Measurements from ENCODE around the gene PLS1.

Gene PLS1

DNA sequence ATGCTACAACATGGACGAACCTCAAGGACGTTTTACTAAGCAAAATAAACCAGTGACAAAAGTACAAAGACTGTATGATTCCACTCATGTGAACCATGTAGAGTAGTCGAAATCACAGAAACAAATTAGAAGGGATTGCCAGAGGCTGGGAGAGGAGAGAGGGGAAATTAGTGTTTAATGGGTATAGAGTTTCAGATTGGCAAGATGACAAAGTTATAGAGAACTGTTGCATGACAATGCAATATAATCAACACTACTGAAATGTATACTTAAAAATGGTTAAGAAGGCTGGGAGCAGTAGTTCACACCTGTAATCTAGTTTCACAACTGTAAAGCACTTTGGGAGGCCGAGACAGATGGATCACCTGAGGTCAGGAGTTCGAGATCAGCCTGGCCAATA, 36.9 kb downstream of the PLS1 start:
- H3K4me1 Mint-ChIP-seq (ENCODE audit: low read depth in 2 of 2) = no peaks in the 10 kb centered on the region
- no peak for DNase-seq
- no peaks in the 10 kb centered on the region for H3K9me3 Mint-ChIP-seq
- no peaks in the 10 kb centered on the region for H3K27me3 Mint-ChIP-seq
- H3K4me3 Mint-ChIP-seq = no peak overlapping the region
- H3K36me3 Mint-ChIP-seq (ENCODE audit: insufficient read depth) = no peaks in the 10 kb centered on the region
- peak overlapping the region in 1 of 2 donors; percentile 60 for H3K27ac Mint-ChIP-seq
- no peak for ATAC-seq (replicated peaks)

GRCh38 chr3:142636050-142636449, 39.9 kb downstream of the PLS1 start:
- ATAC-seq (replicated peaks) (no peak), DNase-seq (no peak)

DNA sequence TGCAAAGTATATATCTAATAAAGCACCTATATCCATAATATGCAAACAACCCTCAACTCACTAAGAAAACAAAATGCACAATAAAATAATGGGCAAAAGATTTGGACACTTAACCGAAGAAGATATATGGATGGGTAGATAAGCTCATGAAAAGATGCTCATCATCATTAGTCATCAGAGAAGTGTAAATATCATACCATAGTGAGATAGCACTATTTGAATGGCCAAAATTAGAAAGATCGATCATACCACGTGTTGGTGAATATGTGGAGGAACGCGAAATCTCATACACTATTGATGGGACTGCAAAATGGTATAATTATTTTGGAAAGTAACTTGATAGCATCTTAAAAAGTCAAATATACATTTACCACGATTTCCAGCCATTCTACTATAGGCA, 40.5 kb downstream of the PLS1 start:
- ATAC-seq (replicated peaks) = no peak
- Mint-ChIP-seq H3K36me3 (ENCODE audit: insufficient read depth) (no peaks in the 10 kb centered on the region), H3K9me3 (no peaks in the 10 kb centered on the region), H3K27me3 (no peaks in the 10 kb centered on the region), H3K4me3 (no peak overlapping the region), H3K27ac (no peak overlapping the region), H3K4me1 (ENCODE audit: low read depth in 2 of 2) (no peaks in the 10 kb centered on the region)
- DNase-seq = no peak

More at GRCh38 chr3:142636050-142636449, 39.9 kb downstream of the PLS1 start:
- no peaks in the 10 kb centered on the region for H3K4me1 Mint-ChIP-seq (ENCODE audit: low read depth in 2 of 2)
- H3K36me3 Mint-ChIP-seq (ENCODE audit: insufficient read depth) = no peaks in the 10 kb centered on the region
- no peaks in the 10 kb centered on the region for H3K9me3 Mint-ChIP-seq
- H3K27ac Mint-ChIP-seq = no peak overlapping the region
- no peaks in the 10 kb centered on the region for H3K27me3 Mint-ChIP-seq
- no peak overlapping the region for H3K4me3 Mint-ChIP-seq

- H3K9me3 Mint-ChIP-seq = no peaks in the 10 kb centered on the region
- no peaks in the 10 kb centered on the region for H3K36me3 Mint-ChIP-seq (ENCODE audit: insufficient read depth)
- no peak overlapping the region for H3K4me3 Mint-ChIP-seq
- ATAC-seq (replicated peaks) = no peak
- no peaks in the 10 kb centered on the region for H3K27me3 Mint-ChIP-seq
- no peak overlapping the region for H3K27ac Mint-ChIP-seq
- H3K4me1 Mint-ChIP-seq (ENCODE audit: low read depth in 2 of 2) = no peaks in the 10 kb centered on the region
- no peak for DNase-seq
Observed at GRCh38 chr3:142638291-142638690, 42.1 kb downstream of the PLS1 start.

GRCh38 chr3:142641504-142641903, 45.3 kb downstream of the PLS1 start:
- DNase-seq (no peak), ATAC-seq (replicated peaks) (no peak)
- no peaks in the 10 kb centered on the region for H3K9me3 Mint-ChIP-seq
- no peak overlapping the region for H3K4me3 Mint-ChIP-seq
- H3K27me3 Mint-ChIP-seq = no peaks in the 10 kb centered on the region
- H3K27ac Mint-ChIP-seq = peak overlapping the region in 1 of 2 donors; percentile 35
- no peaks in the 10 kb centered on the region for H3K4me1 Mint-ChIP-seq (ENCODE audit: low read depth in 2 of 2)
- no peaks in the 10 kb centered on the region for H3K36me3 Mint-ChIP-seq (ENCODE audit: insufficient read depth)

DNA sequence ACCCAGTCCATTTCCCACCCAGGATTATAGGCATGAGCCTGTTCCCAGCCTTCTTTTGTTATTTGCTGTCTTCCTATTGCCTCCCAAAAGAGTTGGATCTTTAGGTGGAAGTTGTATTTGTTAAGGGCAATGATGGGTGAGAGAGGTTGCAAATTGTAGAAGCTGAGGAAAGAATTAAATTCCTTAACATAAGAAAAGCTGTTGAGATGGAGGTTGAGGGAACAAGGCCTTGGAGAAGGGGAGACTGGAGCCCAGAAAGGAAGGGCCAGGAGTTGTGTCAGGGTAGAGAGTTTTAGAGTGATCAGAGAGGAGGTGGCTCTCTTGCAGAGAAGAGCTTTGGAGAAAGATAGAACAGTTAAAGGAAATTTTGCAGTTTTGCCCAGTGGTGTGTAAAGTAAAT, 46.8 kb downstream of the PLS1 start:
- no peak overlapping the region for H3K4me3 Mint-ChIP-seq
- ATAC-seq (replicated peaks) = no peak
- no peak overlapping the region for H3K27ac Mint-ChIP-seq
- H3K9me3 Mint-ChIP-seq = no peaks in the 10 kb centered on the region
- H3K36me3 Mint-ChIP-seq (ENCODE audit: insufficient read depth) = no peaks in the 10 kb centered on the region
- no peak for DNase-seq
- H3K4me1 Mint-ChIP-seq (ENCODE audit: low read depth in 2 of 2) = no peaks in the 10 kb centered on the region
- H3K27me3 Mint-ChIP-seq = no peaks in the 10 kb centered on the region

DNA sequence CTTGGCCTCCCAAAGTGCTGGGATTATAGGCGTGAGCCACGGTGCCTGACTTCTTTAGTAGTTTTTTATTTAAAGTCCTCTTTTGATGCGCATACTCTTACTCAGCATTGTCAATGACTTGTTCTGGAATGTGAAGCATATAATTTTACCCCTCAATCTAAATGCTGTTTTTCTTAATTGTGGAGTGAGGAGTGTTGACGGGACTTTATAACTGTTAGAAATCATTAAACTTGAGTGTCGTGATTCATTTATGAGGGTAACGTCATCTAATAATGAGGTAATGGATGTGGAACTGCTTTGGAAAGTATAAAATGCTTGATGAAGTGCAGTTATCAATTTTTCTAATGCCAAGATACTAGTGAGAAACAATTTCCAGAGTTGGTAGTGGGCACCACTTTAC, 48.3 kb downstream of the PLS1 start:
- ATAC-seq (replicated peaks) = no peak
- Mint-ChIP-seq H3K4me1 (ENCODE audit: low read depth in 2 of 2) (no peaks in the 10 kb centered on the region), H3K4me3 (no peak overlapping the region)

DNA sequence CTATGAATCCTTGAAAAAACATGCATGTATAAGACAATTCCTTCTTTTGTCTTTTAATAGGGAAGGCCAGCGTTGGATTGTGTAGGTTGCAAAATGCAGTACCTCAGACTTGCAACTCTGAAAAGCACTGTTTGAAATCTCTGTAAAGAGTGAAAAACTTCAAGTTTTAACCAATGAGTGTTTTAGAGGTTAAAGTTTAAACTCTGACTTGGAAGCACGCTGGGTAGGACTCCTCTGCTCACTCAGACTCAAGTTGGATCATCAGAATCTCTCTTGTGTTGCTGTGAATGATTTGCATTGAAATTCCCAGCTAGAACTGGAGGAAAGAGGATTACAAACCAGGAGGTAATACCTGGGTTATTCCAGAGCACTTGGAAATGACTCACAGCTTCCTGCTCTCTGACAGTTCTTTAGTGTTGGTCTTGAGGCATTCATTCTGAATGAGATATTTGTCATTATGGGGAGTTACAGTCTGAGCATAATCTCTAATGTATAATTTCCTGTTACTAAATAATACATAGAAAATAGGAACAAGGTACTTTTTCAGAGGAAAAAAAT, 49.1 kb downstream of the PLS1 start:
- no peaks in the 10 kb centered on the region for H3K9me3 Mint-ChIP-seq
- H3K27me3 Mint-ChIP-seq = no peaks in the 10 kb centered on the region
- no peak overlapping the region for H3K27ac Mint-ChIP-seq
- H3K4me1 Mint-ChIP-seq (ENCODE audit: low read depth in 2 of 2) = no peaks in the 10 kb centered on the region
- H3K36me3 Mint-ChIP-seq (ENCODE audit: insufficient read depth) = no peaks in the 10 kb centered on the region
- DNase-seq (no peak), ATAC-seq (replicated peaks) (no peak)
- no peak overlapping the region for H3K4me3 Mint-ChIP-seq

More for the DNA sequence above, 48.3 kb downstream of the PLS1 start:
- Mint-ChIP-seq H3K9me3 (no peaks in the 10 kb centered on the region), H3K27ac (no peak overlapping the region), H3K36me3 (ENCODE audit: insufficient read depth) (no peaks in the 10 kb centered on the region), H3K27me3 (no peaks in the 10 kb centered on the region)
- no peak for DNase-seq

DNA sequence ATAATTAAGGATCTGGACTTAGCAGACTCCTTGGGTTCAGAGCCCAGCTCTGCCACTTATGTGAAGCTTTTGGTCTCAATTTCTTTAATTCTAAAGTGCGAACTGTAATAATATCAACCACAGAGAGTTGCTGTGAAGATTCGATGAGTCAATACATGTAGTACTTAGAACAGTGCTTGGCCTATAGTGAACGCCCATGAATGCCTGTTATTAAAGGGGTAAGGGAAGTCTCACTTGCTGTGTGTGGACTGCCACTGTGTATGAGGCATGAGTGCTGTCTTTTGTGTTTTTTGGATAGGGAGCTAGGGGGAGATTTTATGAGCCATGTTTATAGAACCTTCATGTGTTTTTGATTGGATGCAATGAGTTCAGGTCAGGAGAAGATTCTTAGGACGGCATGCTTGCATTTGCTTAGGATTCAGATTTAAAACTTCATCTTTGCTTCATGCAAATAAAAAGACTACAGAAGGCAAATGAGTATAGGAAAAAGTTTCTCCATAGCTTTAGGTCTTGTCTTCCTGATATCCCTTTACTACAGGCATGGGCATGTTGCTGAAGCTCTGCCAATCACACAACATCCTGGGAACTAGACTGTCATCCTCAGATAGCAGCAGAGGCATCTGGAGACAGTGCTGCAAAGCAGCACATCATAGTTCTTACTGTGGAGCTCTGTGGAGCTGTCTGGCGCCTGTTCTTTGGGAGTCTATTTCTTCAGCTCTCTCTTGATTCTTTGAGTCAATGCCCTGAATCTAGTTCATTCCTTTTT, 50.0 kb downstream of the PLS1 start:
- H3K27ac Mint-ChIP-seq = no peak overlapping the region
- no peaks in the 10 kb centered on the region for H3K27me3 Mint-ChIP-seq
- H3K4me3 Mint-ChIP-seq = no peak overlapping the region
- H3K36me3 Mint-ChIP-seq (ENCODE audit: insufficient read depth) = no peaks in the 10 kb centered on the region
- DNase-seq (no peak), ATAC-seq (replicated peaks) (no peak)
- H3K4me1 Mint-ChIP-seq (ENCODE audit: low read depth in 2 of 2) = no peaks in the 10 kb centered on the region
- no peaks in the 10 kb centered on the region for H3K9me3 Mint-ChIP-seq

GRCh38 chr3:142647856-142648255, 51.7 kb downstream of the PLS1 start:
- ATAC-seq (replicated peaks) = no peak
- Mint-ChIP-seq H3K36me3 (ENCODE audit: insufficient read depth) (no peaks in the 10 kb centered on the region), H3K4me1 (ENCODE audit: low read depth in 2 of 2) (no peaks in the 10 kb centered on the region), H3K27ac (no peak overlapping the region), H3K9me3 (no peaks in the 10 kb centered on the region), H3K27me3 (no peaks in the 10 kb centered on the region), H3K4me3 (no peak overlapping the region)
- no peak for DNase-seq

- H3K9me3 Mint-ChIP-seq = no peaks in the 10 kb centered on the region
- no peaks in the 10 kb centered on the region for H3K4me1 Mint-ChIP-seq (ENCODE audit: low read depth in 2 of 2)
- DNase-seq (no peak), ATAC-seq (replicated peaks) (no peak)
- H3K36me3 Mint-ChIP-seq (ENCODE audit: insufficient read depth) = no peaks in the 10 kb centered on the region
- H3K27me3 Mint-ChIP-seq = no peaks in the 10 kb centered on the region
- no peak overlapping the region for H3K27ac Mint-ChIP-seq
- H3K4me3 Mint-ChIP-seq = no peak overlapping the region
Observed at GRCh38 chr3:142648950-142649349, 52.8 kb downstream of the PLS1 start.

- H3K36me3 Mint-ChIP-seq (ENCODE audit: insufficient read depth) = no peaks in the 10 kb centered on the region
- no peaks in the 10 kb centered on the region for H3K9me3 Mint-ChIP-seq
- H3K27ac Mint-ChIP-seq = no peak overlapping the region
- no peaks in the 10 kb centered on the region for H3K27me3 Mint-ChIP-seq
- no peak for ATAC-seq (replicated peaks)
- H3K4me1 Mint-ChIP-seq (ENCODE audit: low read depth in 2 of 2) = no peaks in the 10 kb centered on the region
- no peak for DNase-seq
- H3K4me3 Mint-ChIP-seq = no peak overlapping the region
Observed at GRCh38 chr3:142650001-142650693, 54.0 kb downstream of the PLS1 start.

- no peak for ATAC-seq (replicated peaks)
- no peaks in the 10 kb centered on the region for H3K36me3 Mint-ChIP-seq (ENCODE audit: insufficient read depth)
Observed at GRCh38 chr3:142651711-142652110, 55.5 kb downstream of the PLS1 start.

GRCh38 chr3:142652826-142653292, 56.7 kb downstream of the PLS1 start:
- Mint-ChIP-seq H3K9me3 (no peaks in the 10 kb centered on the region), H3K4me3 (no peak overlapping the region)

More at GRCh38 chr3:142651711-142652110, 55.5 kb downstream of the PLS1 start:
- H3K27me3 Mint-ChIP-seq = no peaks in the 10 kb centered on the region
- no peak overlapping the region for H3K27ac Mint-ChIP-seq
- H3K9me3 Mint-ChIP-seq = no peaks in the 10 kb centered on the region
- no peak overlapping the region for H3K4me3 Mint-ChIP-seq
- DNase-seq = no peak
- no peaks in the 10 kb centered on the region for H3K4me1 Mint-ChIP-seq (ENCODE audit: low read depth in 2 of 2)

More at GRCh38 chr3:142652826-142653292, 56.7 kb downstream of the PLS1 start:
- no peak for ATAC-seq (replicated peaks)
- H3K27me3 Mint-ChIP-seq = no peaks in the 10 kb centered on the region
- H3K4me1 Mint-ChIP-seq (ENCODE audit: low read depth in 2 of 2) = no peaks in the 10 kb centered on the region
- no peak overlapping the region for H3K27ac Mint-ChIP-seq
- no peak for DNase-seq
- H3K36me3 Mint-ChIP-seq (ENCODE audit: insufficient read depth) = no peaks in the 10 kb centered on the region
